CD4-positive, alpha-beta T cell treated with Interferon alpha-2 for 1 hour (primary cell): ENCODE measurements around the gene REV3L.
"Not testable (repeated sequence)": the region's sequence is repeated elsewhere in the genome, so short reads cannot be mapped to it uniquely, and the experiment has no call there.

Experiments
- DNase-seq, 2 donors: peaks; one replicate each; pipeline ENCODE4 v3.0.0-alpha.2; 2020 to 2022

Gene REV3L

GRCh38 chr6:111291336-111292259 lies 191.4 kb downstream of the REV3L start:
- DNase-seq = no peak

GRCh38 chr6:111290689-111291335 lies 192.2 kb downstream of the REV3L start:
- DNase-seq = not testable (repeated sequence)

GRCh38 chr6:111284356-111284755 lies 198.7 kb downstream of the REV3L start:
- not testable (repeated sequence) for DNase-seq

DNA sequence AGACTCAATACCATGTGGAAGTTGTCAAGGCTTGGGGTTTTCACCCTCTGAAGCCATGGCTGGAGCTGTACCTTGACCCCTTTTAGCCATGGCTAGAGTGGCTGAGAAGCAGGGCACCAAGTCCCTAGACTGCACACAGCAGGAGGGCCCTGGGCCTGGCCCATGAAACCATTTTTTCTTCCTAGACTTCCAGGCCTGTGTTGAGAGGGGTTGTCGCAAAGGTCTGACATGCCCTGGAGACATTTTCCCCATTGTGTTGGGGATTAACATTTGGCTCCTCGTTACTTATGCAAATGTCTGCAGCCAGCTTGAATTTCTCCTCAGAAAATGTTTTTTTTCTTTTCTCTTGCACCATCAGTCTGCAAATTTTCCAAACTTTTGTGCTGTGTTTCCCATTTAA lies 199.3 kb downstream of the REV3L start:
- DNase-seq = no peak

DNA sequence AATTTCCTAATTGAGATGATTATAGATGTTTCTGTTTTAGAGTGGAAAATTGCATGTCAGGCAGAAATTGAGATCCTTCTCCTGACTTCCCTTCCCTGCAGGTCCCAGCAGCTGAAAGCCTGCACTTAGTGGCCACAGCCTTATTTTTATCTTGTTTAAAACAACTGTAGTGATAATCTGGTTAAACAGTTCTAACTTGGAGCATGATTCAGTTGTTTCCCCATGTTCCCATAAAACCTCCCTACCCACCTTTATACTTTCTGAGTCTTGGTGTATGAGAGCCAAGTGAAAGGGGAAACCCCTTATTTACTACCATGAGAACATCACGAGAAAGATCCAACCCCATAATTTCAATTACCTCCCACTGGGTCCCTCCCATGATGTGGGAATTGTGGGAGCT lies 200.5 kb downstream of the REV3L start:
- no peak for DNase-seq

DNA sequence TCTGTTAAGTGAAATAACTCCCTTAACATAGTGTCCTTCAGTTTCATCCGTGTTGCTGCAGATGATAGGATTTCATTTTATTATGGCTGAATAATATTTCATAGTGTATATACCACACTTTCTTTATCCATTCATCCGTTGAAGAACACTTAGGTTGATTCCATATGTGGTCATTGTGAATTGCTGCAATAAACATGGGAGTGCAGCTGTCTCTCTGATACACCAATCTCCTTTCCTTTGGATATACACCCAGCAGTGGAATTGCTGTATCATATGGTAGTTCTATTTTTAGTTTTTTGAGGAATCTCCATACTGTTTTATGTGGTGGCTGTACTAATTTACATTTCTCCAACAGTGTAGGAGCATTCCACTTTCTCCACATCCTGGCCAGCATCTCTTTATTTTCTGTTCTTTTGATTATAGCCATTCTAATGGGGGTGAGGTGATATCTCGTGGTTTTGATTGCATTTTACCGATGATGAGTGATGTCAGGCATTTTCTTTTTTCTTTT lies 202.5 kb downstream of the REV3L start:
- DNase-seq = no peak

GRCh38 chr6:111278731-111279130 lies 204.3 kb downstream of the REV3L start:
- DNase-seq = no peak

- no peak for DNase-seq
These were observed 205.2 kb downstream of the REV3L start for GRCh38 chr6:111277819-111278218.

GRCh38 chr6:111276736-111277135 lies 206.3 kb downstream of the REV3L start:
- DNase-seq = no peak

GRCh38 chr6:111276335-111276734 lies 206.7 kb downstream of the REV3L start:
- no peak for DNase-seq

- DNase-seq = no peak
These were observed 208.3 kb downstream of the REV3L start for GRCh38 chr6:111274593-111275217.

DNA sequence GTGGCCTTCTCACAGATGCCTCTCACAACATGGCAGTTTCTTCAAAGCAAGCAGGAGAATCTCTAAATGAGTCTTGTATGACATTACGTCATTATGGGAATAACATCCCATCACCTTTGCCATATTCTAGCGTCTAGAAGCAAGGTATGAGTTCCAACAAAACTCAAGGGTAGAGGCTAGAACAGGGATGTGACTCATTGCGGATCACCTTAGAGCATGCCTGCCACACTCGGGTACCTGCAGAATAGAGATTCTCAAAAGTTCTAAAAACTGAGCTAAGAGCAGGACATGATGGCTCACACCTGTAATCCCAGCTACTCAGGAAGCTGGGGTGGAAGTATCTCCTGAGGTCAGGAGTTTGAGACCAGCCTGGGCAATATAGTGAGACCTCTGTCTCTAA lies 212.9 kb downstream of the REV3L start:
- DNase-seq = no peak

DNA sequence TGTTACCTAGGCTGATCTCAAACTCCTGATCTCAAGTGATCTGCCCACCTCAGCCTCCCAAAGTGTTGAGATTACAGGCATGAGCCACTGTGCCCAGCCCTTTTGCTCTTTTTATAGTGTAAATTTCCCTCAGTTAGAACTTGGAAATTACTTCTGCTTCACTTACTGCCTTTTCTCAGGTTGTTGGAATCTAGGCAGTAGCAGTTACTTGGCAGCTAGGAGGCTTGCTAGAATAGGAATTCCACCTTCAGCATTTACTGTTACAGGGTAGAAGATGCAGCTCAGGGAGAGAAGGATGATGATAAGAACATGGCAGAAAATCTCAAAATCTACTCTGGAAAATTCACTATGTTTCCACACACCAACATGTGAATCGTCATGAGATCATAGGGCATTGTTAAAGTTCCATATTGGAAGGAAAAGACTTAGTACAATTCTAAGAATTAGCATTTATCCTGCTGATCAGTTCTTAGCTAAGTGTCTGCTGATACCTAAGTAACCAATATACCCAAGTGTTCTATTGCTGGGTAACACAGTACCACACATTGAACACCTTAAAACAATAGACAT lies 213.5 kb downstream of the REV3L start:
- no peak for DNase-seq

DNA sequence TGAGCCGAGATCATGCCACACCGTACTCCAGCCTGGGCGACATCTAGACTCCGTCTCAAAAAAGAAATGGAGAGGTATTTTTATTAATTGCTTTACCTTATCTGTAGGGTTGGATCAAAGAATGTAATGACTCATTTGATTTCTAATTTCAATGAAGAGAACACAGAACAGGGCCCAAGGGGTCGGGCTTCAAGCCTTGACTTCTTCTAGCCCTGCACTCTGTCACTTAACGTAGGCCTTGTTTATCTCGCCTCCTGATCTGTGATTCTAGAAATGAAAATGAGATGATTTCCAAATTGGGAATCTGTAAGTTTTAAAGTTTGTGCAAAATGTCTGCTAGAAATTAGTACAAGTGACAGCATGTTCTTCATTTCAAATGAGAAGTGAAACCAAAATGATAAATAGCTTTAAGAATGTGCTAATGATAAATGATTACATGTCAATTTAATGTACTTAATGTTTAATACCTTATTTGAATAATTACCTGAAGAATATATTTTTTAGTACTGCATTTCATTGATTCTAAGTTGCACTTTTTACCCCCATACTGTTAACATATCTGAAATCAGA lies 215.2 kb downstream of the REV3L start:
- DNase-seq = no peak

DNA sequence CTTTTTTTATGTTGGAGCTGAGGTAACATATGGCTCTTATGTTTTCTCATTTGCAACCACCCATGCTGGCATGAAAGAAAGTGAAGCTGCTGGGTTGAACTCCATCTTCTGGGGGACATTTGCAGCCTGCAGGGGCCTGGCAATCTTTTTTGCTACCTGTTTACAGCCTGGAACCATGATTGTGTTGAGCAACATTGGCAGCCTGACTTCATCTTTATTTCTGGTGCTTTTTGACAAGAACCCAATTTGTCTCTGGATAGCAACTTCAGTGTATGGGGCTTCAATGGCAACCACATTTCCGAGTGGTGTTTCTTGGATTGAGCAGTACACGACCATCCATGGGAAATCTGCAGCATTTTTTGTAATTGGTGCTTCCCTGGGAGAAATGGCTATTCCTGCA lies 216.7 kb downstream of the REV3L start:
- no peak for DNase-seq

DNA sequence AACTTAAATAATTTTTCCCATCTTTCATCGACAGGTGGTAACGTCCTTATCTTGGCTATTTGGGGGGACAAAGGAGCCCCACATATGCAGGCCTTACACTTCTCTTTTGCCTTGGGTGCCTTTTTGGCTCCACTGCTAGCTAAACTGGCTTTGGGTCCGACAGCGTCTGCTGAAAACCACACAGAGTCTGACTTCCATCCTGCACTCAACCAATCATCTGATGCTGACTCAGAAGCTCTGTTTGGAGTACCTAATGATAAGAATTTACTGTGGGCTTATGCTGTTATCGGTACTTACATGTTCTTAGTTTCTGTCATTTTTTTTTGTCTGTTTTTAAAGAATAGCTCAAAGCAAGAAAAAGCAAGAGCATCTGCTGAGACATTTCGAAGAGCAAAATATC lies 217.2 kb downstream of the REV3L start:
- no peak for DNase-seq

DNA sequence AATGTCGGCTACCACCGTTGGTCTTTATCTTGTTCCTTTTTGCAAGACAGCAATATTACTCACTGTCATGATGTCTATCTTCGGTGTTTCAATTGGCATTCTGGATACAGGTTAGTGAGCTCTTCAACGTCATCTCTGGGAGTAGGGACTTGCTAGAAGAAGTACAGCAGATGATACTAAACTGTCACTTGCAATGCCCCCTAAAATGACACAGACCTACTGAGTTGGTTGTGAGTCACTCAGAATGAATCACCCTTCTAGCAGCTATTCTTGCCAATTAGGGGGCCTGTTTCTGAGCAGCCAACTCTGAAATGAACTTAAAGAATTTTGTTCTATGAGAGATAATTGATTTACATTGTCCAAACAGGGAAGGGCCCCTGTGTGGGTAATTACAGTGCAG lies 219.2 kb downstream of the REV3L start:
- DNase-seq = no peak

- DNase-seq = no peak
These were observed 222.3 kb downstream of the REV3L start for GRCh38 chr6:111260570-111261298.

- DNase-seq = peak; percentile 99 to 100
These were observed 223.8 kb downstream of the REV3L start for GRCh38 chr6:111259089-111259831.

DNA sequence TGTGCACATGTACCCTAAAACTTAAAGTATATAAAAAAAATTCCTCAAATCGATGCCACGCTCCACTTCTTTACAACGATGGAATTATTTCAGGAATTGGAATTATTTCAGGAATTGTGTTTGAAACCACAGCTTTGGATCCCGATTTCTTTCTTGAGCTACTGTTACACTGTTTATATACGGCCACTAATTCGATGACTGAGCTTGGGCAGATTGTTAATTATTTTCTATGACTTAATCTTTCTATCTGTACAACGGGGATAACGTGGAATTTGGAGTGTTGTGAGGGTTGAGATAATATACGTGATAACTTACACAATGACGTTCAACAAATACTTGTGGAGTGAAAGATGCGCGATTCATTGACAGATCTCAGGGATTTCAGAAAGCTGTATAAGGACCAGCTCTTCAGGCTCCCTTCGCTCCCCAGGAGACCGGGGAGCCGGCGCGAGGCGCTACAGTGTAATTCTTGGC lies 224.4 kb downstream of the REV3L start:
- no peak for DNase-seq

DNA sequence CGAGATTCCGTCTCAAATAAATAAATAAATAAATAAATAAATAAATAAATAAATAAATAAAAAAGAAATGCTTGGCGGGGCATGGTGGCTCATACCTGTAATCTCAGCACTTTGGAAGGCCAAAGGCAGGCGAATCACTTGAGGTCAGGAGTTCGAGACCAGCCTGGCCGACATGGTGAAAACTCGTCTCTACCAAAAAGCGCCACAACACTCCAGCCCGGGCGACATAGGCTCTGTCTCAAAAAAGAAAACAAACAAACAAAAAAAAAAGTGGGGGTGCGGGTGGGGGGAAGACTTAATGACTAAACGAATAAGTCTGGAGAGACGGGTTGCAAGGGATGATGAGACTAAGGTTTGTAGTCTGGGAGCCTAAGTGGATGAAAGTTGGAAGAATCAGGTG lies 225.0 kb downstream of the REV3L start:
- DNase-seq = no peak
